Measurements from ENCODE around the gene IKZF2. TPM values are rescaled to one million over a fixed set of nuclear protein-coding genes. Genes with fewer than 3 reads are reported as not detected.
A peak's percentile ranks its signal among the peaks of the same experiment; 100 is the strongest.

Gene IKZF2
- total and polyA plus RNA-seq, 10 of the 15 experiments (the other 5 are each of a cell fraction or from before 2014, with no cell fraction given): 15.2 to 266 (median 87.2) TPM

- TF ChIP-seq ELK1 (IDR thresholded peaks at IDR 0.05; ENCODE audit: low read depth, low read length) (0 out of 2 replicates have a peak, but pooled peaks have one; percentile 15), POLR2AphosphoS5 (IDR thresholded peaks at IDR 0.05; ENCODE audit: low read length) (peak; percentile 68; the same call in 1 of the 2 replicates), MTA3 (IDR thresholded peaks at IDR 0.05; ENCODE audit: borderline replicate concordance, low read length) (0 out of 2 replicates have a peak, but pooled peaks have one; percentile 57), CHD1 (IDR thresholded peaks at IDR 0.05; ENCODE audit: low read depth, low read length) (no peak), CTCF (IDR thresholded peaks at IDR 0.05 in 2 of 3, conservative IDR thresholded peaks at IDR 0.05 in 1 of 3; ENCODE audit: control insufficient read depth in 2 of 3, extremely low read depth in 1 of 3, insufficient read depth in 1 of 3, low read depth in 3 of 3, low read length in 3 of 3) (peak; percentile 14 to 42 (median 24); a peak in 3 of 6 replicates), CHD2 (IDR thresholded peaks at IDR 0.05; ENCODE audit: borderline replicate concordance, low read depth, low read length) (0 out of 2 replicates have a peak, but pooled peaks have one; percentile 11), MXI1 (IDR thresholded peaks at IDR 0.05; ENCODE audit: low read depth, low read length) (peak; percentile 40), RBBP5 (conservative IDR thresholded peaks at IDR 0.05) (peak; percentile 53; the same call in 1 of the 2 replicates), YY1 (IDR thresholded peaks at IDR 0.05; ENCODE audit: low read depth, low read length) (0 out of 2 replicates have a peak, but pooled peaks have one; percentile 47), CEBPB (IDR thresholded peaks at IDR 0.05; ENCODE audit: borderline replicate concordance in 1 of 2, low read depth in 2 of 2, low read length in 2 of 2) (0 out of 4 replicates have a peak, but pooled peaks of 1 of the 2 experiments have one; percentile 39), ZNF207 (IDR thresholded peaks at IDR 0.05; ENCODE audit: borderline replicate concordance) (peak; percentile 53; the same call in 1 of the 2 replicates), IKZF2 (IDR thresholded peaks at IDR 0.05) (peak; percentile 60 to 66; a peak in 3 of 4 replicates), MEF2A (IDR thresholded peaks at IDR 0.05; ENCODE audit: insufficient read depth, low read depth, low read length) (0 out of 2 replicates have a peak, but pooled peaks have one; percentile 11)
- TF ChIP-seq, protein P1, sequence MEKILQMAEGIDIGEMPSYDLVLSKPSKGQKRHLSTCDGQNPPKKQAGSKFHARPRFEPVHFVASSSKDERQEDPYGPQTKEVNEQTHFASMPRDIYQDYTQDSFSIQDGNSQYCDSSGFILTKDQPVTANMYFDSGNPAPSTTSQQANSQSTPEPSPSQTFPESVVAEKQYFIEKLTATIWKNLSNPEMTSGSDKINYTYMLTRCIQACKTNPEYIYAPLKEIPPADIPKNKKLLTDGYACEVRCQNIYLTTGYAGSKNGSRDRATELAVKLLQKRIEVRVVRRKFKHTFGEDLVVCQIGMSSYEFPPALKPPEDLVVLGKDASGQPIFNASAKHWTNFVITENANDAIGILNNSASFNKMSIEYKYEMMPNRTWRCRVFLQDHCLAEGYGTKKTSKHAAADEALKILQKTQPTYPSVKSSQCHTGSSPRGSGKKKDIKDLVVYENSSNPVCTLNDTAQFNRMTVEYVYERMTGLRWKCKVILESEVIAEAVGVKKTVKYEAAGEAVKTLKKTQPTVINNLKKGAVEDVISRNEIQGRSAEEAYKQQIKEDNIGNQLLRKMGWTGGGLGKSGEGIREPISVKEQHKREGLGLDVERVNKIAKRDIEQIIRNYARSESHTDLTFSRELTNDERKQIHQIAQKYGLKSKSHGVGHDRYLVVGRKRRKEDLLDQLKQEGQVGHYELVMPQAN (conservative IDR thresholded peaks at IDR 0.05): 0 out of 2 replicates have a peak, but pooled peaks have one; percentile 85
Observed at GRCh38 chr2:213152065-213152794, 818 bp upstream of the IKZF2 start (continued).

All from GM12878 (cell line).